HepG2 (cell line): ENCODE data around the gene SLC2A4. TPM values are rescaled to one million over a fixed set of nuclear protein-coding genes. Genes with fewer than 3 reads are reported as not detected.

Source experiments
- ARNT2 ChIP-seq: sonication (generic); formaldehyde crosslinking; IDR thresholded peaks from 2 replicates; pipeline ENCODE4 v1.8.0; 2022; ENCODE audit warnings: mild to moderate bottlenecking, low read depth, missing genetic modification reagents, moderate library complexity
- ATF7-NPFF ChIP-seq: sonication (generic); formaldehyde crosslinking; IDR thresholded peaks from 2 replicates; pipeline ENCODE4 v1.8.1; 2023; ENCODE audit warnings: mild to moderate bottlenecking, low read depth, missing genetic modification reagents, moderate library complexity
- FOXA1 ChIP-seq, 2 experiments: fragments of 450-650 bp in 1 of 2; sonication (generic) in 1 of 2; formaldehyde crosslinking in 1 of 2; IDR thresholded peaks; 2 replicates each; pipeline versions ENCODE4 v1.4.0 to v1.6.1; 2016 to 2020; ENCODE audit warnings: missing genetic modification reagents in 1 of 2
- ISX ChIP-seq: sonication (generic); formaldehyde crosslinking; conservative IDR thresholded peaks from 2 replicates; pipeline ENCODE4 v1.5.0; 2020; ENCODE audit warnings: missing genetic modification reagents
- KLF6 ChIP-seq: IDR thresholded peaks from 2 replicates; pipeline ENCODE4 v1.8.0; 2016; ENCODE audit warnings: missing biosample characterization, missing genetic modification reagents
- MEIS2 ChIP-seq: sonication (generic); formaldehyde crosslinking; IDR thresholded peaks from 2 replicates; pipeline ENCODE4 v1.9.0; 2021; ENCODE audit warnings: mild to moderate bottlenecking, missing genetic modification reagents
- NFE2L2 ChIP-seq: fragments of 150-350 bp; IDR thresholded peaks from 2 replicates; pipeline ENCODE4 v1.6.1; 2014; ENCODE audit warnings: low read length
- PATZ1 ChIP-seq: sonication (generic); formaldehyde crosslinking; IDR thresholded peaks from 2 replicates; pipeline ENCODE4 v1.4.0; 2020; ENCODE audit warnings: missing genetic modification reagents
- PITX1 ChIP-seq: sonication (generic); formaldehyde crosslinking; IDR thresholded peaks from 2 replicates; pipeline ENCODE4 v1.5.1; 2020; ENCODE audit warnings: mild to moderate bottlenecking, missing genetic modification reagents
- PRDM10 ChIP-seq: sonication (generic); formaldehyde crosslinking; IDR thresholded peaks from 2 replicates; pipeline ENCODE4 v1.4.0; 2020; ENCODE audit warnings: low read depth, missing genetic modification reagents
- RFXANK ChIP-seq: IDR thresholded peaks from 2 replicates; pipeline ENCODE4 v1.6.1; 2016
- SRSF9 ChIP-seq: fragments of 200-400 bp; formaldehyde crosslinking; IDR thresholded peaks from 2 replicates; pipeline ENCODE4 v1.6.1; 2018; ENCODE audit warnings: borderline replicate concordance, mild to moderate bottlenecking, low read depth, low read length; ENCODE audit not compliant: insufficient read depth, poor library complexity, severe bottlenecking
- ZBTB1 ChIP-seq: sonication (generic); formaldehyde crosslinking; IDR thresholded peaks from 2 replicates; pipeline ENCODE4 v1.4.0; 2020; ENCODE audit warnings: missing genetic modification reagents, borderline replicate concordance
- ZFYVE20 ChIP-seq: sonication (generic); formaldehyde crosslinking; IDR thresholded peaks from 2 replicates; pipeline ENCODE4 v1.8.0; 2023; ENCODE audit warnings: low read depth, mild to moderate bottlenecking, moderate library complexity, missing genetic modification reagents, borderline replicate concordance
- ZNF121 ChIP-seq: sonication (generic); formaldehyde crosslinking; IDR thresholded peaks from 2 replicates; pipeline ENCODE4 v1.5.0; 2020; ENCODE audit warnings: mild to moderate bottlenecking, missing genetic modification reagents
- ZNF180 ChIP-seq: sonication (generic); formaldehyde crosslinking; IDR thresholded peaks from 2 replicates; pipeline ENCODE4 v1.4.0; 2020; ENCODE audit warnings: low read depth, missing genetic modification reagents, borderline replicate concordance
- ZNF225 ChIP-seq: sonication (generic); formaldehyde crosslinking; IDR thresholded peaks from 2 replicates; pipeline ENCODE4 v1.4.0; 2020; ENCODE audit warnings: mild to moderate bottlenecking, missing genetic modification reagents
- ZNF333 ChIP-seq: sonication (generic); formaldehyde crosslinking; IDR thresholded peaks from 2 replicates; pipeline ENCODE4 v1.4.0; 2020; ENCODE audit warnings: mild to moderate bottlenecking, missing genetic modification reagents, borderline replicate concordance
- ZNF362 ChIP-seq: sonication (generic); formaldehyde crosslinking; IDR thresholded peaks from 2 replicates; pipeline ENCODE4 v1.4.0; 2020; ENCODE audit warnings: missing genetic modification reagents, mild to moderate bottlenecking, borderline replicate concordance
- ZNF720 ChIP-seq: sonication (generic); formaldehyde crosslinking; IDR thresholded peaks from 2 replicates; pipeline ENCODE4 v1.4.0; 2020; ENCODE audit warnings: missing genetic modification reagents
- ZNF747 ChIP-seq: sonication (generic); formaldehyde crosslinking; IDR thresholded peaks from 2 replicates; pipeline ENCODE4 v1.8.1; 2023; ENCODE audit warnings: missing genetic modification reagents, mild to moderate bottlenecking, borderline replicate concordance
- ZSCAN21 ChIP-seq: sonication (generic); formaldehyde crosslinking; IDR thresholded peaks from 2 replicates; pipeline ENCODE4 v1.8.0; 2022; ENCODE audit warnings: mild to moderate bottlenecking, missing genetic modification reagents, moderate library complexity, borderline replicate concordance
- polyA plus RNA-seq, 8 experiments: library from polyadenylated mRNA; depleted of rRNA in 3 of 8; stranded (reverse) in 7 of 8; unstranded in 1 of 8; fragments of >200 nt; fragmentation: Illumina TruSeq in 4 of 8; extraction: Trizol in 4 of 8; gene quantifications; 2 replicates each; pipeline versions ENCODE4 v1.2.1 to v1.2.3, GENCODE V29; 2011 to 2016; ENCODE audit warnings: low read depth in 4 of 8, missing spikeins in 1 of 8, mixed read lengths in 1 of 8; ENCODE audit not compliant: insufficient read depth in 1 of 8
- total RNA-seq, 5 experiments: library from RNA; depleted of rRNA; stranded (reverse); fragments of >200 nt; fragmentation: Illumina TruSeq; extraction: Trizol; gene quantifications; 2 replicates each; pipeline ENCODE4 v1.2.3, GENCODE V29; 2016; ENCODE audit warnings: low read depth in 1 of 5

SLC2A4 gene
- total and polyA plus RNA-seq, 2 of the 13 experiments (the other 11 are each of a cell fraction or from before 2014, with no cell fraction given): 4.9 to 5.8 TPM

GRCh38 chr17:7306911-7307685 lies 25.6 kb downstream of the SLC2A4 start, which contains the start of gene EIF5A (continued):
- no peak for TF ChIP-seq SRSF9
- 0 out of 2 replicates have a peak, but pooled peaks have one; percentile 23 for TF ChIP-seq ZSCAN21
- TF ChIP-seq FOXA1 (IDR thresholded peaks at IDR 0.05): no peak
- TF ChIP-seq FOXA1 (CRISPR knock-in tag; IDR thresholded peaks at IDR 0.05): 0 out of 2 replicates have a peak, but pooled peaks have one; percentile 7
- no peak for TF ChIP-seq PITX1 (CRISPR knock-in tag)
- TF ChIP-seq ISX (CRISPR knock-in tag): no peak
- no peak; the same call in 1 of the 2 replicates for TF ChIP-seq ATF7-NPFF (CRISPR knock-in tag)
- TF ChIP-seq NFE2L2: no peak
- TF ChIP-seq ZNF225 (CRISPR knock-in tag): no peak
- TF ChIP-seq ZNF720 (CRISPR knock-in tag): no peak
- TF ChIP-seq PATZ1: peak; percentile 81
- TF ChIP-seq ZFYVE20 (CRISPR knock-in tag): no peak
- TF ChIP-seq KLF6 (CRISPR knock-in tag): no peak; the same call in 1 of the 2 replicates
- TF ChIP-seq ZBTB1 (CRISPR knock-in tag): no peak
- TF ChIP-seq ARNT2 (CRISPR knock-in tag): 0 out of 2 replicates have a peak, but pooled peaks have one; percentile 31
- peak; percentile 48; the same call in 1 of the 2 replicates for TF ChIP-seq PRDM10
- no peak; the same call in 1 of the 2 replicates for TF ChIP-seq ZNF747 (CRISPR knock-in tag)
- no peak; the same call in 1 of the 2 replicates for TF ChIP-seq ZNF362
- TF ChIP-seq ZNF121 (CRISPR knock-in tag): no peak
- no peak for TF ChIP-seq MEIS2 (CRISPR knock-in tag)
- no peak for TF ChIP-seq ZNF180 (CRISPR knock-in tag)
- TF ChIP-seq RFXANK: no peak
- 0 out of 2 replicates have a peak, but pooled peaks have one; percentile 15 for TF ChIP-seq ZNF333 (CRISPR knock-in tag)
